Astrocyte (in vitro differentiated cells and primary cell): ENCODE measurements around the gene SH3RF2. TPM values are rescaled to one million over a fixed set of nuclear protein-coding genes. Genes with fewer than 3 reads are reported as not detected.
"Not testable (repeated sequence)": the region's sequence is repeated elsewhere in the genome, so short reads cannot be mapped to it uniquely, and the experiment has no call there.

Experiments used
- DNase-seq: peaks from one replicate; pipeline ENCODE4 v3.0.0-alpha.2; 2010; ENCODE audit warnings: low read depth
- FAIRE-seq: peaks from 2 replicates; lab custom pipeline; 2011; peaks lifted over from hg19 to GRCh38; lab: Jason Lieb, UNC
- H2AFZ ChIP-seq: 2 replicates; pipeline ENCODE4 v1.6.0; 2012; ENCODE audit warnings: low read depth, low read length, inconsistent platforms
- H3K27ac ChIP-seq: 2 replicates; pipeline ENCODE4 v1.5.1; 2011; ENCODE audit warnings: low read depth, low read length, inconsistent platforms
- H3K27me3 ChIP-seq: 2 replicates; pipeline ENCODE4 v1.6.0; 2011; ENCODE audit warnings: low read length, inconsistent platforms; ENCODE audit not compliant: insufficient read depth
- H3K36me3 ChIP-seq: 2 replicates; pipeline ENCODE4 v1.5.1; 2011; ENCODE audit warnings: low read length, inconsistent platforms; ENCODE audit not compliant: insufficient read depth
- H3K4me1 ChIP-seq: 2 replicates; pipeline ENCODE4 v1.5.1; 2011; ENCODE audit warnings: low read length, inconsistent platforms; ENCODE audit not compliant: insufficient read depth
- H3K4me2 ChIP-seq: 2 replicates; pipeline ENCODE4 v1.6.0; 2012; ENCODE audit warnings: low read length, inconsistent platforms
- H3K4me3 ChIP-seq: 2 replicates; pipeline ENCODE4 v1.5.1; 2011; ENCODE audit warnings: low read depth, mild to moderate bottlenecking, low read length, inconsistent platforms; ENCODE audit not compliant: insufficient read depth
- H3K79me2 ChIP-seq: 2 replicates; pipeline ENCODE4 v1.6.0; 2012; ENCODE audit warnings: mild to moderate bottlenecking, low read length, inconsistent platforms; ENCODE audit not compliant: insufficient read depth
- H3K9ac ChIP-seq: 2 replicates; pipeline ENCODE4 v1.6.0; 2012; ENCODE audit warnings: mild to moderate bottlenecking, low read length, inconsistent platforms
- H3K9me3 ChIP-seq: 2 replicates; pipeline ENCODE4 v1.5.1; 2012; ENCODE audit warnings: low read depth, mild to moderate bottlenecking, low read length, inconsistent platforms; ENCODE audit not compliant: insufficient read depth
- H4K20me1 ChIP-seq: 2 replicates; pipeline ENCODE4 v1.6.0; 2012; ENCODE audit warnings: low read length, inconsistent platforms; ENCODE audit not compliant: insufficient read depth
- H3K27ac Mint-ChIP-seq: one replicate; pipeline ENCODE4 v1.8.0; 2021; ENCODE audit warnings: mild to moderate bottlenecking, mixed read lengths; ENCODE audit not compliant: unreplicated experiment
- H3K27me3 Mint-ChIP-seq: one replicate; pipeline ENCODE4 v1.8.0; 2021; ENCODE audit warnings: low read depth, mixed read lengths; ENCODE audit not compliant: unreplicated experiment
- H3K36me3 Mint-ChIP-seq: one replicate; pipeline ENCODE4 v1.8.0; 2021; ENCODE audit warnings: low read depth, mixed read lengths; ENCODE audit not compliant: unreplicated experiment
- H3K4me1 Mint-ChIP-seq: one replicate; pipeline ENCODE4 v1.8.0; 2021; ENCODE audit warnings: low read depth, mixed read lengths; ENCODE audit not compliant: unreplicated experiment
- H3K4me3 Mint-ChIP-seq: one replicate; pipeline ENCODE4 v1.8.0; 2021; ENCODE audit warnings: mild to moderate bottlenecking, moderate library complexity, mixed read lengths; ENCODE audit not compliant: unreplicated experiment
- H3K9me3 Mint-ChIP-seq: one replicate; pipeline ENCODE4 v1.8.0; 2021; ENCODE audit warnings: mild to moderate bottlenecking, mixed read lengths; ENCODE audit not compliant: unreplicated experiment
- CTCF ChIP-seq: IDR thresholded peaks from 2 replicates; pipeline ENCODE4 v1.5.1; 2011; ENCODE audit warnings: low read depth, mild to moderate bottlenecking, inconsistent platforms, low read length, moderate library complexity; ENCODE audit not compliant: insufficient read depth
- EZH2 ChIP-seq: IDR thresholded peaks from 2 replicates; pipeline ENCODE4 v1.6.1; 2012; ENCODE audit warnings: mild to moderate bottlenecking, low read length, inconsistent platforms; ENCODE audit not compliant: insufficient read depth
- total RNA-seq: library from RNA; stranded (reverse); gene quantifications from 2 replicates; pipeline ENCODE4 v1.2.1, GENCODE V29; 2021

SH3RF2 gene
- total RNA-seq, 1 donor from 2014 or later: 12.3 TPM

GRCh38 chr5:145989428-145989827 lies 53.0 kb downstream of the SH3RF2 start:
- Histone ChIP-seq H3K4me2 (no peak overlapping the region), H3K9me3 (no peaks in the 10 kb centered on the region), H4K20me1 (no peaks in the 10 kb centered on the region), H3K27me3 (no peaks in the 10 kb centered on the region), H3K79me2 (peaks cover 4% of the 10 kb centered on the region), H3K9ac (no peak overlapping the region), H2AFZ (no peak overlapping the region), H3K36me3 (no peaks in the 10 kb centered on the region), H3K4me1 (peaks cover 25% of the 10 kb centered on the region), H3K4me3 (no peak overlapping the region), H3K27ac (no peak overlapping the region)
- Mint-ChIP-seq H3K27me3 (no peaks in the 10 kb centered on the region), H3K27ac (no peak overlapping the region), H3K4me3 (no peak overlapping the region), H3K4me1 (peaks cover 4% of the 10 kb centered on the region), H3K9me3 (peaks cover 11% of the 10 kb centered on the region), H3K36me3 (peaks cover 13% of the 10 kb centered on the region)
- no peak for FAIRE-seq
- peak; percentile 75 for DNase-seq
- TF ChIP-seq CTCF: no peak
- TF ChIP-seq EZH2: no peak

GRCh38 chr5:145990170-145990569 lies 53.8 kb downstream of the SH3RF2 start:
- no peaks in the 10 kb centered on the region for H3K27me3 Mint-ChIP-seq
- H3K4me3 Mint-ChIP-seq: no peak overlapping the region
- no peak overlapping the region for H3K4me3 ChIP-seq
- no peak for DNase-seq
- no peaks in the 10 kb centered on the region for H3K36me3 ChIP-seq
- TF ChIP-seq CTCF: no peak
- TF ChIP-seq EZH2: no peak
- H3K27ac ChIP-seq: no peak overlapping the region
- FAIRE-seq: no peak
- no peak overlapping the region for H3K9ac ChIP-seq
- H3K9me3 Mint-ChIP-seq: peaks cover 12% of the 10 kb centered on the region
- peaks cover 25% of the 10 kb centered on the region for H3K4me1 ChIP-seq
- H3K36me3 Mint-ChIP-seq: peaks cover 16% of the 10 kb centered on the region
- H3K79me2 ChIP-seq: peaks cover 4% of the 10 kb centered on the region
- no peaks in the 10 kb centered on the region for H3K9me3 ChIP-seq
- no peak overlapping the region for H3K4me2 ChIP-seq
- H2AFZ ChIP-seq: no peak overlapping the region
- peaks cover 4% of the 10 kb centered on the region for H3K4me1 Mint-ChIP-seq
- H3K27me3 ChIP-seq: no peaks in the 10 kb centered on the region
- H3K27ac Mint-ChIP-seq: no peak overlapping the region
- H4K20me1 ChIP-seq: no peaks in the 10 kb centered on the region

GRCh38 chr5:145991044-145991575 lies 54.7 kb downstream of the SH3RF2 start:
- Histone ChIP-seq H3K9ac (no peak overlapping the region), H4K20me1 (no peaks in the 10 kb centered on the region), H3K79me2 (peaks cover 4% of the 10 kb centered on the region), H3K4me2 (peak overlapping the region; percentile 14), H3K9me3 (no peaks in the 10 kb centered on the region), H3K4me1 (peaks cover 23% of the 10 kb centered on the region), H3K27me3 (no peaks in the 10 kb centered on the region), H2AFZ (no peak overlapping the region), H3K36me3 (no peaks in the 10 kb centered on the region), H3K4me3 (no peak overlapping the region), H3K27ac (no peak overlapping the region)
- H3K36me3 Mint-ChIP-seq: peaks cover 16% of the 10 kb centered on the region
- peaks cover 4% of the 10 kb centered on the region for H3K4me1 Mint-ChIP-seq
- TF ChIP-seq EZH2 (no peak), CTCF (no peak)
- peak; percentile 82 for DNase-seq
- H3K27ac Mint-ChIP-seq: no peak overlapping the region
- no peak overlapping the region for H3K4me3 Mint-ChIP-seq
- no peak for FAIRE-seq
- no peaks in the 10 kb centered on the region for H3K27me3 Mint-ChIP-seq
- peaks cover 12% of the 10 kb centered on the region for H3K9me3 Mint-ChIP-seq

GRCh38 chr5:145993538-145993937 lies 57.2 kb downstream of the SH3RF2 start:
- H3K9me3 Mint-ChIP-seq: peaks cover 12% of the 10 kb centered on the region
- H3K27ac Mint-ChIP-seq, DNase-seq: not testable (repeated sequence)

More at GRCh38 chr5:145993538-145993937, 57.2 kb downstream of the SH3RF2 start:
- H3K27ac ChIP-seq, H3K9me3 ChIP-seq, H3K27me3 Mint-ChIP-seq, FAIRE-seq, H3K4me3 ChIP-seq, H3K4me1 Mint-ChIP-seq, H3K9ac ChIP-seq, H3K27me3 ChIP-seq, H3K79me2 ChIP-seq, H4K20me1 ChIP-seq, H3K36me3 ChIP-seq, H3K4me2 ChIP-seq, H2AFZ ChIP-seq, H3K4me3 Mint-ChIP-seq: not testable (repeated sequence)
- peaks cover 16% of the 10 kb centered on the region for H3K36me3 Mint-ChIP-seq
- H3K4me1 ChIP-seq: peaks cover 15% of the 10 kb centered on the region
